NCI-H345 (cell line): ENCODE measurements around the gene ACTN3.
"Not testable (repeated sequence)": the region's sequence is repeated elsewhere in the genome, so short reads cannot be mapped to it uniquely, and the experiment has no call there.

ENCODE experiments used
- DNase-seq: peaks from one replicate; lab custom pipeline; 2025; lab: John Stamatoyannopoulos, UW

ACTN3 gene

DNA sequence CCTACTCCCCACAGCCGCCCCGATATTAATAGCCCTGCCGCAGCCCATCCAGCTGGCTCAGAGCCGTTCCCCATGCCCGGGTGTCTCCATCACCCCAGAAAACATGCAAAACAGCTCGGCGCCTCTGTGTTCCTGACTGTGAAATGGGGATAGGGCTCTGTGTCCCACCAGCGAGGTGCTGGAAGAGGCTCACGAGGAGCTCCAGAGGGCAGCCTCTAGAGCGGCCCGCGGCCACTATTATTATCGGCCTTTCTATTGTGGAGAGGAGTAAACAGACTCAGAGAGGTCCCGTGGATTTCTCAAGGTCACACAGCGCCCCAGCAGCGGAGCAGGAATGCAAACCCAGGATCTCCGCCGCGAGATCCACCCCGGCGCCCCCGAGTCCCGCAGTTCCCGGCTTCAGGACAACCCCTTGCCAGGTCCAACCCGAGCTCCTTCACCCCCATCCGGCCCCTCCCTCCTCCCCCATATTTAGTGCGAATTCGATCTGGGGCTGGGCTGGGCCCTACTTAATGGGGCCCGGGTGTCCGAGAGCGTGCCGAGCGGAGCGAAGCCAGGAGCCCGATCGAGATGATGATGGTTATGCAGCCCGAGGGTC, at the start of gene ACTN3:
Gene ACTN3 (plus strand): TSS at position 536 of the 598 bp plus-strand sequence. CDS start 35 bp downstream, at position 571.
- no peak for DNase-seq

DNA sequence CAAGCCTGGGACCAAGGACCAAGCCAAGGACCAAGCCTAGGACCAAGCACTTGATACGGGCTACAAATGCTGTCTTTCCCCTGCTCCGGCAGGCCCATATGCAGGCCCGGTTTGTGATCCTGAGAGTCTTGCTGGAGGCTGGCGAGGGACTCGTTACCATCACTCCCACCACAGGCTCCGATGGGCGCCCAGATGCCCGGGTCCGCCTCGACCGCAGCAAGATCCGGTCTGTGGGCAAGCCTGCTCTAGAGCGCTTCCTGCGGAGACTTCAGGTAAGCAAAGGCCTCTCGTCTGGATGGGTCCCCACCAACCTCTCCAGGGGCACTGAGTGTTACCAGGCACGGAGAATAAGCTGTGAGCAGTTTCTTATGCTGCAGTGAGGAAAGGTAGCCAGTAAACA, 49.5 kb upstream of the ACTN3 start:
- DNase-seq = no peak

DNA sequence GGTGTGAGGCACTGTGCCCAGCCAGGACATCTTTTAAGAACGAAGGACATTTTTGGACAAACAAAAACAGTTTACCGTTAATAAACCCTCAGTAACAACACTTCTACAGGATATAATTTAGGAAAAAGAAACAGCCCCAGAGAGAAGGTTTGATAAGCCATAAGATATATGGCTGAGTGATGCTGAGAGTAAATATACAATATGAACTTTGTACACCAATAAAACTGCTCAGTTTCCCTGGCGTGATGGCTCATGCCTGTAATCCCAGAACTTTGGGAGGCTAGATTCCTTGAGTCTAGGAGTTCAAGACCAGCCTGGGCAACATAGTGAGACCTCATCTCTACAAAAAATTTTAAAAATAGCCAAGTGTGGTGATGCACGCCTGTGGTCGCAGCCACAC, 48.2 kb upstream of the ACTN3 start:
- DNase-seq = no peak

DNA sequence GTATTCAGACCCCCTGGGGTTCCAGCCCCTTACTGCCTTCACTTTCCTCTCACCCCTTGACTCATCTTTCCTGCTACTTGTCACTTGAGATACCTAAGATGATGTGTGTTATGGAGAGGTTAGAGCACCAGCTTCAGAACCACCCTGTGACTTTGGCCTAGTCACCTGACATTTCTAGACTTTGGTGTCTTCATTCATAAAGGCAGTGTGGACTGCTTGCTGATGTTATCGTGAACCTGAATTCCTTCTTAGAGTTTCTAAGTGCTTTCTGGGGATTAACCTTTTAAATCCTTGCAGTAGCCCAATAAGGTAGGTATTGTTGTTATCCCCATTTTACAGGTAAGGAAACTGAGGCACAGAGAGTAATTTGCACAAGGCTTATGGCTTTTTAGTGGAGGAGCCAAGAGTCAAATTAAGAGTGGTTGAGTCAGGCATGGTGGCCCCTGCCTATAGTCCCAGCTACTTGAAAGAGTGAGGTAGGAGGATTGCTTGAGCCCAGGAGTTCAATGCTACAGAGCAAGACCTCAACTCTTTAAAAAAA, 41.4 kb upstream of the ACTN3 start:
- no peak for DNase-seq

DNA sequence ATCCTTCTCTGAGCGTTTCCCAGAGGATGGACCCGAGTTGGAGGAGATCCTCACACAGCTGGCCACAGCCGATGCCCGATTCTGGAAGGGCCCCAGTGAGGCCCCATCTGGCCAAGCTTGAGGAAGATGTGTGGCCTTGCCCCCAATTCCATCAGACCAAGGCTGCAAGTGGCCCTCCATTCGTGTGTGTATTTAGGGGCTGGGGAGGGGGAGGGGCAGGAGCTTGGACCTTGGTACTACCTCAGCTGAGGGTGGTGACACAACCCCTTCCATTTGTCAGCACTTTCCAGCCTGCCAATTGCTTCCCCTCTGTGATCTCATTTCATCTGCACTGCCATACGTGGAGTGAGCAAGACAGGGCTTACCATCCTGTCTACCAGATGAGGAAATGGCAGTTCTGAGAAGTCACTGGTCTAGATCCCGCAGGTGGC, 37.6 kb upstream of the ACTN3 start:
- DNase-seq = no peak

DNA sequence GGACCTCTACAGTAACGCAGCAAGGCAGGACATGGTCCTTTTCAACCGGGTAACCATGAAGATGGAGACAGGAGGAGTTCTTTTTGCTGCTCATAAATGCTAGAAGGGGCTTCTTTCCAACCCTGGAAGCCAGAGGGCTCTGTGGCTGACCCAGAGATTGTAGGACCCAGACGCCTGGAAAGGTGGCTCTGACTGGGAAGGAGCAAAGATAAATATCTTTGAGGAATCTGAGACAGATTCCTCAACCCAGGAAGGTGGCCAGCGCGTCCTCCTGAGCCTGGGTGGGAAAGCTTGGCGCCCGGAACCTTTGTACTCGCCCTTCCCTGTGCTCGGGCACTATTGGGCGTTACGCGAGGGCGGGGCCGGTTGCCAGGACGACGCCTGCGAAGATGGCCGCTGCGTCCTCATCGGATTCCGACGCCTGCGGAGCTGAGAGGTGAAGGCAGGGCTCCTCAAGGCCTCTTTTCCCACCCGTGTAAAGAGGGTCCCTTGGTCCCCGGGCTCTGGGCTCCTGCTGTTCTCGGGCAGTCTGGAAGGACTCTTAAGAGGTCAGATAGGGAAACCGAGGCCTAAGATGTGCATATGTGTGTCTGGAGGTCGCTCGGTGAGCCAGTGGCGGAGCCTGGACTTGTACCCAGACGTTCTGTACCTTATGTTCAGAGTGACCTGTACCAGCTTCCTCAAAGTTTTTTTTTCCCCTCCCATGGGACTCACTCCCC, 36.3 kb upstream of the ACTN3 start, which contains the start of gene BBS1:
Gene BBS1 (plus strand): TSS at position 365 of the 719 bp plus-strand sequence. CDS start 25 bp downstream, at position 390.
- DNase-seq = peak; percentile 79

DNA sequence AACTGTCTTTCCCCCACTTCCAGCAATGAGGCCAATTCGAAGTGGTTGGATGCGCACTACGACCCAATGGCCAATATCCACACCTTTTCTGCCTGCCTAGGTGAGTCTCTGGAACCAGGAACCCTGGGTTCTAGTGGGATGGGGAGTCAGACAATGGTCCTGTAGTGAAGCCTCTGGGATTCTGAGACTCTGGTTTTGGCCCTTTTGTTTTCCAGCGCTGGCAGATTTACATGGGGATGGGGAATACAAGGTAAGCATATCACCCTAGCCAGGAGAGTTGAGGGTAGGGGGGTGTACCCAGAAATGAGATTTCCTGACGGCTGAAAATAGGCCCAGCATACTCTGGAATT, 35.7 kb upstream of the ACTN3 start:
- no peak for DNase-seq

DNA sequence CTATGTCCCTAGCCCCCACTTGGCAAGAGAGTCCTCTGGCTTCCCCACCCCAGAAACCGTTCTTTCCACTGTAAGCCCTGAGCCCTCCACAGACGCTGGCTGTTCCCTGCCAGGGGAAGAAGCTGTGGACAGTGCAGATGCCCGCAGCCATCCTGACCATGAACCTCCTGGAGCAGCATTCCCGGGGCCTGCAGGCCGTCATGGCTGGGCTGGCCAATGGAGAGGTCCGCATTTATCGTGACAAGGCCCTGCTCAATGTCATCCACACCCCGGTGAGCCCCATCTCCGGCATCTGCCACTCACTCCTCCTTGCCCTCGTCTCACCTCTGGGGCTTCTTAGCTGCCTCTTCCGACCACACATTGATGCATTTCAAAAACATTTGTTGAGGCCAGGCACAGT, 23.1 kb upstream of the ACTN3 start:
- DNase-seq = no peak

DNA sequence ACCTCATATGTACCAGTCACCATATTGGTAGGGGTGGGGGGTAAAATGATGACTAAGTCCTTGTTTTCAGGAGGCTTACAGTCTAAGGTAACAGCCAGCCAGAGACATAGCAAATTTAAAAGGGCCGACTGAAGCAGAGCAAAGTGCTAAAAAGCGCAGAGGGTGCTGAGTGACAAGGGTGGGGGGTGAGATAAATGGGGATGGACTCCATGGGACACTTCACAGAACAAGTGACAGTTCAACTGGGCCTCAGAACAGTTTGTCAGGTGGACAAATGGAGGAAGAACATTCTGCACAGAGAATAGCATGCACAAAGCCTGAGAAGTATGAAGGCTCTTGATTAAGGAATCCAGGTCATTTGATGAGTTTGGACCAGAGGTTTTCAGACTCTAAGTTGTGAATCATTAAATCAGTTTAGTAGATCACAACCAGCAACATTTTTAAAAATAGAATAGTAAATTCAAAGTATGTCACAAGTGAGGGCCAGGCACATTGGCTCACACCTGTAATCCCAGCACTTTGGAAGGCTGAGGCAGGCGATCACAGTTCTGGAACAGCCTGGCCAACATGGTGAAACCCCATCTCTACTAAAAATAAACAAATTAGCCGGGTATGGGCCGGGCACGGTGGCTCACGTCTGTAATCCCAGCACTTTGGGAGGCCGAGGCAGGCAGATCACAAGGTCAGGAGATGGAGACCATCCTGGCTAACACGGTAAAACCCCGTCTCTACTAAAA, 22.2 kb upstream of the ACTN3 start:
- no peak for DNase-seq

DNA sequence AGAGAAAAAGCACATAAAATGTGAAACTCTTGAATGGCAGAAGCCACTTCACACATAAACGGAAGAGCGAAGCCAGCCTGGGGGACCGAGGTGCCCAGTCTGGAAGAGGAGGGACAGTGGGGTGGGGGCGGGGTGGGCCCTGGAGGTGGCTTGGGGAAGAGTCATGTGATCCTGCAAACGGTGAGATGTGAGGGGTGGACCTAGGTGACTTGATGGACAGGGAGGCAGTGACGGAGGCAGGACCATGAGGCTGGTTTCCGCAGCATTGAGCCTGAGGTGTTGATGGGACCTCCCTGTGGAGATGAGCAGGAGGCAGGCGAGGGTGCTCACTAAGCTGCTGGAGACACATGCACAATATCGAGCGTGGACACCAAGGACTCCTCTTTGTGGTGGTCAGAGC, 17.6 kb upstream of the ACTN3 start:
- DNase-seq = no peak

DNA sequence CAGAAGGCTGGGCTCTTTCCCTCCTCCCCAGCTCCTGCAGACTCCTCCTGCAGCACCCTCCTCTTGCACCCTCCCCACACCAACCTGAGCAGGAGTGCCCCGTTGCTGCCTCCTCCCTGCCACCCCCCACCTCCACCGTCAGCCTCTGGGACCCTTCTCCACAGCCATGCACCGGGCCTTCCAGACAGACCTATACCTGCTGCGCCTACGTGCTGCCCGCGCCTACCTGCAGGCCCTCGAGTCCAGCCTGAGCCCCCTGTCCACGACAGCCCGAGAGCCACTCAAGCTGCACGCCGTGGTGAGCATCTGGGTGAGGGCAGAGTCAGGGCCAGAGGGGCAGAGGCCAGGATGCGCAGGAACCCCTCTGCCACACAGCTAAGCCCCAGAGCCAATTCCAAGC, 17.0 kb upstream of the ACTN3 start:
- no peak for DNase-seq

DNA sequence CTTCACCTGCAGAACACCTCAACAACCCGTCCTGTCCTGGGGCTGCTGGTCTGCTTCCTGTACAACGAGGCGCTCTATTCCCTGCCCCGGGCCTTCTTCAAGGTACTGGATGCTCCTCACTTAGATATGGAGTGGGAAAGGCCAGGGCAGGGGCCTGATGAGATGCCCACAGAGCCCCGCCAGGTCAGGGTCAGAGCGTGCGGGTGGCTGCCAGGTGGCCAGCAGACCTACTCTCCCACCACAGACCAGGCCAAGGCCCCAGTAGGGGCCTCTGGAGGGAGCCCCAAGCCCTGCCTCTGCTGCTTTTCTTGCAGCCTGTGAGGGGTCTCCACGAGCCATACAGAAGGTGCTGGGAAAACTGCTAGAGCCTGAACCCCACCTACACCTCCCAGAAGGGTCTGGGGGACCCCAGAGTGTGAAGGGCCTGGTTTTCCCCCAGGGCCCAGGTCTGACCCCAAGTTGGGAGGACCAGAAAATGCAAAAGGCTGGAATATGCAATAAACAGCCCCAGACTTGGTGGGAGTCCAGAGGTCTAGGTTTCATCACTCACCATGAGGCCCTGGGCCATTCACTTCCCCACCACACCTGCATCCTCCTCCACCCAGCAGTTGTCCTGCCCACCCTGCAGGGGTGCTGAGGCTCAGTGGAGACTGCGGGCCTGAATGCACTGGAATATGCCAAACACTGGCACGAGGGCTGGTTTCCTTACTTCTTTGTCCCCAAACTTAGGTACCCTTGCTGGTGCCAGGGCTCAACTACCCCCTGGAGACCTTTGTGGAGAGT, 15.6 kb upstream of the ACTN3 start:
- no peak for DNase-seq

DNA sequence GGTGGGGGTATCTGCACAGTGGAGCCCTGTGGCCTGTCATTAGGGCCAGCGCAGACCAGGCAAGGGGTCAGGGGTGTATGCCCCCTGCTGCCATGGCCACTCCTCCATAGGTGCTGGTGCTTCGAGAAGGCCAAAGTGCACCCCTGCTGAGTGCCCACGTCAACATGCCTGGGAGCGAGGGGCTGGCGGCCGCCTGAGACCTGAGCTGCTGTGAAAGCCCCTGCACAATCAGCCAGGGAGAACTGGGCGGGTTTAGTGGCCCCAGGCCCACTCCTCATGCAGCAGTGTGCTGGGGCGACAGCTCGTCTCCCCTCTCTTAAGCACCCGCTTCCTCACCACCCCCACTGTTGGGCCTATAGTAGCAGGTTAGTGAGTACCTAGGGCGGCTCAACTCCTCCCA, 14.9 kb upstream of the ACTN3 start:
- no peak for DNase-seq

DNA sequence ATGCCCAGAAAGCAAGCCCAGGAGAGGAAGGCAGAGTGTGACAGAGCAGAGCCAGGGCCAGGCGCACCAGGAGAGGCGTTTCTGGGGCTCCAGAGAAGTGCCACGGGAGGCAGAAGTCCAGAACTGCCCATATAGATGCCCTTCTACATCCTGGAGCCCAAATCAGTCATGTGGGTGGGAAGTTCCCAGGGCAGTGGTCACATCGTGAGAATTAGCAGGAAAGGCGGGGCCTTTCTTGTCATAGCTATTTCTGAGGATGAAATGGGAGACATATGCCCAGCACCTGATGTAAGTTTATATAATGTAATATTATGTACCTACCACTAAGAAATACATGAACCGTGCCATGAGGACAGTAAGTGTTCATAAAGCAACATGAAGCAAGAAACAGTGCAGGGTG, 13.9 kb upstream of the ACTN3 start:
- DNase-seq = no peak

DNA sequence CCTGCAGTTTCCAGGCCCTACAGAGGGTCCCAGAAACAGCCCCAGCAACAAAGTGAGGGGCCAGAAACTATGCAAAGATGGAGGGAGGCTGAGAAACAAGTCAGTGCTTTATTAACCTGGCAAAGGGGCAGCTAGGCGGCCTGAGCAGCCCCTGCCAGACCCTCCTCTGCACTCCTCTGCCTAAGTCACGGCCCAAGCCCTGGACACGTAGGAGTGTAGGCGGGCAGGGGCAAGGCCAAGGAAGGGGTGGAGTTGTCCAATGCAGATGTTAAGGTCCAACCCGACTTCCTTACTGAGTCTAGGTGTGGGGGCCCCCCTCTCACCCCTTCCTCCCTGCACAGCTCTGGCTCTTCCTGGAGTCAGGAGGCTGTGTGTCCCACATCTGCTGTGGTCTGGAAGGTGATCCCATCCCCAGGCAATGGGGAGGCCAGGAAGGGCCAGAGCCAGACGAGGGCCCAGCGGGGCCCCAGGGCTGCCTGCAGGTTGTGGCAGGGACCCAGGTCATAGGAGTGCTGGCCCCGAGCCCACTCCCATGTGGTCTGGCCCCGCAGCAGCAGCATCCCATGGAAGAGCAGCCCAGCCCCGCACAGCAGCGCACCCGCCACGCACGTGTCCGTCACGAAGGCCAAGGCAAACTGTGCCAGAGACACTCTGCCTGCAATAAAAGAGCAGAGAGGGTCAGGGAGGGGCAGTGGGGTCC, 7.4 kb upstream of the ACTN3 start:
- DNase-seq = no peak

DNA sequence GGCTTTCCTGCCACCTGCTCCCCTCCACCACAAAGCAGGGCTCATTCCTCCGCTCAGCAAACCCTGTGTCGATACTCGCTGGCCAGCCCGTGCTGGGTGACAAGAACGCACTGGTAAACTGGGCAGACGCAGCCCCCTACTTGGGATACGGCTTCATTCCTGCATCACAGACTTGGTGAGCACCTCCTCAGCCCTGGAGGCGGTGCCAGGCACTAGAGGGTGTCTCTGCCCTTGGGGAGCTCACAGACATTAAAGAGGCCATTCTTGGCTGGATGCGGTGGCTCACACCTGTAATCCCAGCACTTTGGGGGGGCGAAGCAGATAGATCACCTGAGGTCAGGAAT, 6.9 kb upstream of the ACTN3 start:
- DNase-seq = no peak

DNA sequence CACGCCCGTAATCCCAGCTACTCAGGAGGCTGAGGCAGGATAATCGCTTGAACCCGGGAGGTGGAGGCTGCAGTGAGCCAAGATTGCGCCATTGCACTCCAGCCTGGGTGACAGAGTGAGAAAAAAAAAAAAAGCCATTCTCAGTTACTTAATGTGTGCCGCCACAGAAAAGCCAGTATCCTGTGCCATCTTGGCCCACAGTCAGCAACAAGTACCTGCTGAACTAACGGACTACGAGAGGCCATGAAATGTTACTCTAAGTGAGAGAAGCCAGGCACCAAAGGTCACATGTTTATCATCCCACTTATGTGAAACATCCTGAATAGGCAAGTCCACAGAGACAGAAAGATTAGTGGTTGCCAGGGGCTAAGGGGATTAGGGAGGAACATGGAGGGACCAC, 6.1 kb upstream of the ACTN3 start:
- not testable (repeated sequence) for DNase-seq

DNA sequence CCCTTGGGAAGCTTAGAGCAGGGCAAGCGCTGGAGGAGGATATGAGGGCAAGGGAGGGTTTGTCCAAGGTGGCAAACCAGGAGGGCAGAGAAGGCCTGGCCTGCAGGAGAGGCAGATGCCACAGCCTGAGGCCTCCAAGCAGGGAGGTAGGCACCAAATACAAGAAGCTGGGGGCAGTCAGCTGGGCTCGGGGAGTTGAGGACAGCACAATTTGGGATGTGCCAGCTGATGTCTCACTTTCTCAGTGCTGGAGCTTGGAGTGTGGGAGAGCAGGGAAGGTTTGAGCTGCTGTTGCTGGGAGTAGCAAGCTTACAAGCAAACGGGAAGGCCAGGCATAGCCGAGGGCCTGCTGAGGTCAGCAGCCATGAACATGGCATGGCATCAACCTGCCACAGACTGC, 4.8 kb upstream of the ACTN3 start:
- no peak for DNase-seq

DNA sequence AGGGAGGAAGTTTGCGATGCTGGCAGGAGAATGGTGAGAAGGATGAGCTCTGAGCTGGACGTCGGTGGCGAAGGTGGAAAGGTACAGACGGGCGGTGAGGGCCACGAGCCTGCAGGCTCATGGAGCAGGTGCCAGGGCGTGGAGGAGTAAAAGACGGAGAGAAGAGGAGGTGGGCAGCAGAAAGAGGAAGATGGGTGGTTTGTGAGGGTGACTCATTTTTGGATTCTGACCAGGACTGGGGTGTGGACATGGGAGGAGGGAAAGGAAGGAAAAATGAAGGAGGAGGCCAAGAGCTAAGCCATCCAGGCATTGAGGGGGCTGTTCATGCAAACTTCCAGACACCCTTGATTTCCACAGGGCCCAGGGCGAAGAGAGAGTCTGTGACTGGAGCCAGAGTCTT, 4.3 kb upstream of the ACTN3 start:
- DNase-seq = no peak

DNA sequence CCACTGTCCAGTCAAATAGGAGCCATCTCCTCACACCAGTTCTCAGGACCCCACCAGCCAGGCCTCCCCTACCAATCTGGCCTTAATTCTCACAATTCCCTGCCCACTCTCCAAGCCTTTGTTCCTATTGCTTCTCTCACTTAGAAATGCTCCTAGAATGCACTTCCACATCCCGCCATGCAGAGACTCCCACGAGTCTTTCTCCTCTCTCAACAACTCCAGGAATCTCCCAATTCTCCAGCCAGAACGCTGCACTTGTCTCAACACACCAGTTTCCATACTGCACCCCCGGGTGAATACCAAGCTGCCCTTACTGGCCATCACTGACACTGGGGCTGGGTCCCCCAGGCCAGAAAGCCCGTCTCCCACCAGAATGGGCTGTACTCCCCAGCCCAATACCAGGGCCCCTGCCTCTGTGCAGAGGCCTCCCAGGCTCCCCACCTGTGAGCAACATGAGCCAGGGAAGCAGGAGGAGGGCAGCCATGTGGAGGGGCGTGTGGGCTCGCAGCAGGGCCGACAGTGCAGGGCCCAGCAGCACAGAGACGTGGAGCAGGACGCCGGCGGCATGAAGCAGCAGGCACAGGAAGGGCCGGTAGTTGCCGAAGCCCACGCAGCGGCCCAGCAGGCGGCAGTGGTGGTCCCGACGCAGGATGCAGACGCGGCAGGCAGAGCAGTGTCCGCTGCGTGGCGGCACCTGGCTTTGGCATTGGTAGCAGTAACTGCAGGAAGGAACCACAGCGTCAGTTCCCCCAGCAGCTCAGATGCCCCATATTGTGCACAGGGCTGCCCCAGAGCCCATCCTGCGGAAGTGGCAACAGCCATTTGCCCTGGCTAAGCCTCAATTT, 3.2 kb upstream of the ACTN3 start:
- no peak for DNase-seq

DNA sequence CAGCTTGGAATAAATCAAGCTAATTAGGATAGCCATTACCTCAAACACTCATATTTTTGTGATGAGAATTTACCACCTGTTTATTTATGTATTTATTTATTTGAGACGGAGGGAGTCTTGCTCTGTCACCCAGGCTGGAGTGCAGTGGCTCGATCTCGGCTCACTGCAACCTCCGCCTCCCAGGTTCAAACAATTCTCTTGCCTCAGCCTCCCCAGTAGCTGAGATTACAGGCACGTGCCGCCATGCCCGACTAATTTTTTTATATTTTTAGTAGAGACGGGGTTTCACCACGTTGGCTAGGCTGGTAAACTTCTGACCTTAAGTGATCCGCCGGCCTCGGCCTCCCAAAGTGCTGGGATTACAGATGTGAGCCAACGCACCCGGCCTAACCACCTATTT, 1.8 kb upstream of the ACTN3 start:
- DNase-seq = not testable (repeated sequence)
